IPS-15b (cell line): Measurements from ENCODE around the gene MLF2.
"Not testable (repeated sequence)": the region's sequence is repeated elsewhere in the genome, so short reads cannot be mapped to it uniquely, and the experiment has no call there.

ENCODE experiments used
- H3K27me3 ChIP-seq: one replicate; pipeline ENCODE4 v1.6.1; 2013; ENCODE audit warnings: low read length; ENCODE audit not compliant: control insufficient read depth, insufficient read depth
- H3K36me3 ChIP-seq: one replicate; pipeline ENCODE4 v1.6.1; 2013; ENCODE audit warnings: low read length; ENCODE audit not compliant: control insufficient read depth, insufficient read depth
- H3K4me1 ChIP-seq: one replicate; pipeline ENCODE4 v1.6.1; 2013; ENCODE audit warnings: mild to moderate bottlenecking, low read length; ENCODE audit not compliant: control insufficient read depth, insufficient read depth
- H3K4me3 ChIP-seq: one replicate; pipeline ENCODE4 v1.5.1; 2013; ENCODE audit warnings: low read depth, low read length
- H3K9ac ChIP-seq: one replicate; pipeline ENCODE4 v1.6.1; 2013; ENCODE audit warnings: low read depth, mild to moderate bottlenecking, low read length
- H3K9me3 ChIP-seq: one replicate; pipeline ENCODE4 v1.6.1; 2013; ENCODE audit warnings: mild to moderate bottlenecking, low read length; ENCODE audit not compliant: control insufficient read depth, insufficient read depth

Gene MLF2

DNA sequence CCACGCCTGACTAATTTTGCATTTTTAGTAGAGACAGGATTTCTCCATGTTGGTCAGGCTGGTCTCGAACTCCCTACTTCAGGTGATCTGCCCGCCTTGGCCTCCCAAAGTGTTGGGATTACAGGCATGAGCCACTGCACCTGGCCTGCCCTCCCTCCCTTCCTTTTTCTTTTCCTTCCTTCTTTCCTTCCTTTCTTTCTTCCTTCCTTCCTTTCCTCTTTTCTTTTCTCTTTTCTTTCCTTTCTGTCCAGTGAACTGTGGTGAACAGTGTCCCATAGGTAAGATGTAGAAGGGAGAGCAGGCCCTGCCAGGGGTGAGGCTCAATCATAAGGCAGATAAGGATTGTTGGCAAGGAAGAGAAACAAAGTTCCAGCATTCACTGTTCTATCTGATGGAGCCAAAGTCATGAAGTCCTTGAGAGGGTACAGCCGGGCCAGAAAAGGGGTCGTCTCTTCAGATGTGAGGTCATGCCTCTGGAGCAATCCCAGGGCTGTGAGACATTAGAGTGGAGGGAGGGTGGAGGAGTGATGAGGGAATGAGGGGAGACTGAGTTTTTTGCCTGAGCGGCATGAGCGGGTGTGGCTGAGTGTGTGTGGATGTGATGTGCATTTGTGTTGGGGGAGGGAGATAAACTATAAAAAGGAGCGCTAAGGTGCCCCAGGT is 4.2 kb upstream of the MLF2 start:
- H3K9me3 ChIP-seq: no peaks in the 10 kb centered on the region
- H3K36me3 ChIP-seq: peaks cover 2% of the 10 kb centered on the region
- H3K4me1 ChIP-seq: peaks cover 5% of the 10 kb centered on the region
- H3K4me3 ChIP-seq: no peak overlapping the region
- no peak overlapping the region for H3K9ac ChIP-seq
- H3K27me3 ChIP-seq: no peaks in the 10 kb centered on the region

DNA sequence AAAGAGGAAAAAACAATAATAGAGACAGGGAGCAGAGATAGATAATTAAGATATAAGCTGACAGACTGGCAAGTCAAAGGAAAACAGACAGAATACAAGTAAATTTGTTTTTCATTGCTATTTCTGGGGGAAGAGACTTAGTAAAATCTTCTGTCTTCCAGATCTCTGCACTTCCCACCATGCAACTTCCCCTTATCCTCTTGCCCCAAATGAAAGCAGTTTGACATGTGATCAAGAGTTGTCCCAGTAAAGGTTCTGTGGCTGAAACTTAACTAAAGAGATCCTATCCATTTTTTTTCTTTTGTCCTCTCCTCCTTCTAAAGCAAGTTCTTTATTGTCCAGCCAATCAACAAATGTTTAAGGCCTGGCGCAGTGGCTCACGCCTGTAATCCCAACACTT is 1.5 kb upstream of the MLF2 start:
- no peak overlapping the region for H3K9ac ChIP-seq
- peaks cover 7% of the 10 kb centered on the region for H3K4me1 ChIP-seq
- no peaks in the 10 kb centered on the region for H3K27me3 ChIP-seq
- H3K4me3 ChIP-seq: no peak overlapping the region
- H3K36me3 ChIP-seq: peaks cover 25% of the 10 kb centered on the region
- no peaks in the 10 kb centered on the region for H3K9me3 ChIP-seq

DNA sequence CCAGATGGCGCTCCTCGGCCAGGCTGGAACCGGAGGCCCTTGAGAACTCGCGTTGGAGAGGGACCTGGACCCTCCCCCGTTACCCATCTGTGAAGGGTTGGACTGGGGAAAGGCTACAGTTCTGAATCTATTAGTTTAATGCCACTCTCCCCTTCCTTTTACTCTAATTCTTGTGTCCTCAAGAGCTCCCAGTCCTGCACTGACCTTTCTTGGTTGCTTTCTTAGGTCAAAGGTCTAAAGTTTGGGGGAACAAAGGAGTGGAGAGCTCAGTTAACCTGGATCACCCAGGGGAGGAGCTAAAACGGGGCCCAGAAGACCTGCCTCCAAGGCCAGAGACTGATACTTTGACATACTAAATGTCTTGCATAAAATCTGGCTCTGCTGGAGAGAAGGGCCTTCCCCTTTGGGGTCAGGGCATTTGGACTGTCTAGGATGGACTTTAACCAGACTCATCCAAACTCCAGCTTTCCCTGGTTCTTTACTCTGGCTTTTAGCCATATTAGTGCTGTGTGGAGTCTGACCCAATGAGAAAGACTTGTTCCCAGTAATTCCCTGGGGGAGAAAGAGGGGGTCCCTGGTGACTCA is 923 bp upstream of the MLF2 start:
- Histone ChIP-seq H3K4me1 (peaks cover 7% of the 10 kb centered on the region), H3K27me3 (no peaks in the 10 kb centered on the region)

DNA sequence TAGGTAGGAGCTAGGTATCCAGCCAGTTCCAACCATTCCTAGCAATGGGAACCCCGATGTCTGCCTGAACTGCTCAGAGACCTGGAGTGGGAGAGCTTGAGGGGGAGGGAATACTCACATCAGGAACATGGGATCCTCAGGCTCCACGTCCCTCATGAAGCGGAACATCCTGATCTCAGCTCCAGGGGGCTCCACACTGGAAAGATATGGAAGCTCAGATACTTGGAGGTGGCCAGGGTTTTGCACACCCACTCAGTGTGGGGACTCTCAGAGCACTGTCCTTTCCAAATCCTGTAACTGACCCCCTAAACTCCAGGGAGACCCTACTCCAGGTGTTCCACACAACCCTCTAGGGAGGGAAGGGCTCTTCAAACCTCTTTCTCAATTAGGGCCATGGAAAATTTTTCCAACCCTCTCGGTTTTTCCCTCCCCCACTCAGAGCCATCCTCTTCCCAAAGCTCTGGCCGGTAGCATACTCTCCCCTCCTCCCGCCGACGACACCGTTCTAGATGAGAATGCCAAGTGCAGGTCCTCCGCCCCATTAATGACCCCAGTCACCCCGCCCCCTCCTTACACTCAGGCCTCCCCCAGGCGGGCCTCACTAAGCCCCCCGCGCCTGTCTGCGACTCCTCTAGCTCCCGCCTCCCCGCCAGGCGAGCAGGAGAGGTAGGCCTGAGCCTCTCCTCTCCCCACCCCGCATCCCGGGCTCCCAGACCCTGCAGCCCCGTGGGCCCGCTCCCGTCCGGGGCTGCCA is 597 bp downstream of the MLF2 start:
- Histone ChIP-seq H3K27me3 (no peaks in the 10 kb centered on the region), H3K4me1 (peaks cover 7% of the 10 kb centered on the region), H3K4me3 (peak overlapping the region; percentile 83)

More for the DNA sequence above, 923 bp upstream of the MLF2 start:
- Histone ChIP-seq H3K4me3 (no peak overlapping the region), H3K9me3 (no peaks in the 10 kb centered on the region), H3K36me3 (peaks cover 30% of the 10 kb centered on the region), H3K9ac (no peak overlapping the region)

DNA sequence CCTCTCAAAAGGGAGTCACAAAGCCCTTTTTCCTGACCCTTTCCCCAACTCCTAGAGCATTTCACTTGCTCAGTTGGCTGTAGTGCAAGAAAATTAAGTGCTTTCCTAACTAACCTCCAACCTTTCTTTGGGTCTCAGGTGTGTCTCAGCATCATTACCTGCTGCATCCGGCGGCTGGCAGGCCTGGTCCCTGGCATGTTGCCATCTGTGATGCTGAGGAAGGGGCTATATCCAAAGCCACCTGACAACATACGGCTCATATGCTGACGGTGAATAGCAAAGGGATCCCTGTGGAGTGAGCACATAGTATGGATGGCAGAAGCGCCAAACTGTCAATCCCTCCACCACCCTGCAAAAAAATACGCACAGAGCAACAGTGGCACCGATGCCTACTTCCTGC is 1.2 kb downstream of the MLF2 start:
- H3K27me3 ChIP-seq: no peaks in the 10 kb centered on the region
- H3K9ac ChIP-seq: no peak overlapping the region
- H3K36me3 ChIP-seq: peaks cover 48% of the 10 kb centered on the region

More for the DNA sequence above, 597 bp downstream of the MLF2 start:
- Histone ChIP-seq H3K9me3 (no peaks in the 10 kb centered on the region), H3K36me3 (peaks cover 44% of the 10 kb centered on the region), H3K9ac (peak overlapping the region; percentile 92)

DNA sequence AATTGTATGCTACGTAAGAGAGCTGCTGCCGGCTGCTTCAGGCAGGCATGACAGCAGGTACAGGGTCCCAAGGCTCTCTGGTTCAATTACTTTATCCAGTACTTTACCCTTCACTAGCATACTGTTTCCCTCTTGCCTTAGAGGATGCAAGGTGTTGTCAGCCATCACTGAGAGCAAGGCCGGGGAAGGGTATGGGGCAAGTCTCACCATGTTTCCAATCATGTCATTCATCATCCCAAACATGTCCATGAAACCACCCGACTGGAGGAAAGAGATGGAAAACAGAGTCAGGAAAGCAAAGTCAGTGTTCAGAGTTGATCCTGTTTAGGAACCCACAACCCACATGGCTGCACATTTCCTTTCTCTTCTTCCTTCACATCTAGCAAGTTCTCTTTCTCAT is 2.4 kb downstream of the MLF2 start:
- Histone ChIP-seq H3K27me3 (no peaks in the 10 kb centered on the region), H3K4me3 (no peak overlapping the region), H3K9ac (no peak overlapping the region), H3K36me3 (peaks cover 48% of the 10 kb centered on the region), H3K9me3 (no peaks in the 10 kb centered on the region), H3K4me1 (peaks cover 7% of the 10 kb centered on the region)

More for the DNA sequence above, 1.2 kb downstream of the MLF2 start:
- Histone ChIP-seq H3K9me3 (no peaks in the 10 kb centered on the region), H3K4me1 (peaks cover 7% of the 10 kb centered on the region), H3K4me3 (peak overlapping the region; percentile 83)

DNA sequence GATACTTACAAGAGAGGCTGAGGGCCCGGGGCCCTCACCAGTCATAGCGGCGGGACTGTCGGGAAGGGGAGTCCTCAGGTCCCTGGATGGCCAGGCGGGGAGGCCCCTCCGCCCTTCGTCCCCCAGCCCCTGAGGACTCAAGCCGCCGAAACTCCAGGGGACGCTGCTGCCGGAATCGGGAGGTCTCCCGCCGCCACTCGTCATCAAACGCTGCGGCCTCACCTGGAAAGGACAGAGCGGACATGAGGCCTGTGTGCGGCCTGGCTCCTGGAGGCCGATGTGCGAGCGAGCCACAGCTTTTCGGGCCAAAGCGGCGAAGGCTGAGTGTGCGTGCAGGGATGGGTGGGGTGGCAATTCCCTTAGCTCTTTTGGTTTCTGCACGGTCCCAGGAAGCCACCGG is 4.2 kb downstream of the MLF2 start:
- H3K9ac ChIP-seq: no peak overlapping the region
- H3K36me3 ChIP-seq: peaks cover 48% of the 10 kb centered on the region
- H3K27me3 ChIP-seq: no peaks in the 10 kb centered on the region
- no peak overlapping the region for H3K4me3 ChIP-seq
- H3K4me1 ChIP-seq: peaks cover 4% of the 10 kb centered on the region
- no peaks in the 10 kb centered on the region for H3K9me3 ChIP-seq

DNA sequence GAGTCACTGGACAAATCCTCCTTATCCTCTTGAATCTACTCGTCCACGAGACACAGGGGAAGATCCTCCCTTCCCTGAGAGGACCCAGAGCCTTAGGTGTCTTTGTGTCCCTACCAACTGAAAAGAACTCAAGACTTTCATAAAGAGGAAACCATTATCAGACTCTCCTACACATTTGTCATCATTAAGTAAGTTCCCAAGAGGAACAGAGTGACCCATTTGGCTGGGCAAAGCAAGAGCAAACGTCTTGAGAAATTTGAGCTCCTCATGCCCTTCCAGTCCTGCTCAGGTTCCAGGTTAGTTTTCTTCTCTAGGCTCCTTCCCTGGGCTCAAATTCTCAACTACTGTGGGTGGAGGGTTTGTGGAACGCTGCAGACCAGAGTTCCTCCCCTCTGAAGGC is 5.7 kb downstream of the MLF2 start:
- no peak overlapping the region for H3K9ac ChIP-seq
- no peaks in the 10 kb centered on the region for H3K9me3 ChIP-seq
- H3K36me3 ChIP-seq: peaks cover 47% of the 10 kb centered on the region
- H3K4me1 ChIP-seq: peaks cover 3% of the 10 kb centered on the region
- H3K27me3 ChIP-seq: no peaks in the 10 kb centered on the region
- H3K4me3 ChIP-seq: no peak overlapping the region

DNA sequence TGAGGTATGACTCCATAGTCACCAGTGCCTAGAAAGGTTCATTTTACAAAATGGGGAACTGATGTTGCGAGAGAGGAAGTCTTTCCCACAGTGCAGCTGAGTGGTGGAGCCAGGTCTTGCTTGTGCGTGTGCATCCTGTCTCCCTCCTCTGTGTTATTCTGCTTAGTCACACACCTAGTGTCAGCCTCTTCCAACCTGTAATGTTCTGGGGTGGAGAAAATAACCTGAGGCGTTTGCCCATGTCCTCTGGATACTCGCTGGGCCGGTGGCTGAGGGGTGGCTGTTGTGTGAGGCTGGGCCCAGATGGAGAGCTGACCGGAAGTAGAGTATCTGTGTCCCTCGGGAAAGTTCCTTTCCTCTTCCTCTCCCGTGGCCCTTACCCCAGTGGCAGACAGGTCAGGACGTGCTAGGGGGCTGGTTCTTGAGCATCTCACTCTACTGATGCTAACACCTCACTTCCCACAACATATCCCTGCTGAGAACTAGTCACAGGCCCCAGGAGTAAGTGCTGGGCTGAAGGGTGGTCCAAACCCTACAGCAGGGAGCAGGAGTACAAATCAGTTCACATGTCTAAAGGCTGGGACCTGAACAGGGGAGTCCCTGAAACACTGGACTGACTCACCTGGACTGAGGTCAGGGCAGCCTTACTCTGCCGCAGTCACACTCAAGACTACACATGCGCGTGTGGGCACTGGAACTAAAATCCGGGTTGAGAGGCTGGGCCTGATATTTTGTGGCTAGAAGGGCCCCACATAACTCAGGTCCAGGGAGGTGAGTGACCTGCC is 7.0 kb downstream of the MLF2 start:
- Histone ChIP-seq H3K4me1 (no peaks in the 10 kb centered on the region), H3K27me3 (no peaks in the 10 kb centered on the region), H3K9ac (no peak overlapping the region), H3K9me3 (no peaks in the 10 kb centered on the region), H3K4me3 (no peak overlapping the region), H3K36me3 (peaks cover 37% of the 10 kb centered on the region)

DNA sequence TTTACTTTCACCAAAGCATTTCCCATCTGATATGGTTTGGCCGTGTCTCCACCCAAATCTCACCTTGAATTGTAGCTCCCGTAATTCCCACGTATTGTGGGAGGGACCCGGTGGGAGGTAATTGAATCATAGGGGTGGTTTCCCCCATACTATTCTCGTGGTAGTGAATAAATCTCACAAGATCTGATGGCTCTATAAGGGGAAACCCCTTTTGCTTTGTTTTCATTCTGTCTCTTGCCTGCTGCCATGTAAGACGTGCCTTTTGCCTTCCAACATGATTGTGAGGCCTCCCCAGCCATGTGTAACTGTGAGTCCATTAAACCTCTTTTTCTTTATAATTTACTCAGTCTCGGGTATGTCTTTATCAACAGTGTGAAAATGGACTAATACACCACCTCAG is 9.6 kb downstream of the MLF2 start:
- not testable (repeated sequence) for H3K9me3 ChIP-seq, H3K9ac ChIP-seq, H3K4me3 ChIP-seq, H3K27me3 ChIP-seq, H3K4me1 ChIP-seq
- peaks cover 13% of the 10 kb centered on the region for H3K36me3 ChIP-seq

DNA sequence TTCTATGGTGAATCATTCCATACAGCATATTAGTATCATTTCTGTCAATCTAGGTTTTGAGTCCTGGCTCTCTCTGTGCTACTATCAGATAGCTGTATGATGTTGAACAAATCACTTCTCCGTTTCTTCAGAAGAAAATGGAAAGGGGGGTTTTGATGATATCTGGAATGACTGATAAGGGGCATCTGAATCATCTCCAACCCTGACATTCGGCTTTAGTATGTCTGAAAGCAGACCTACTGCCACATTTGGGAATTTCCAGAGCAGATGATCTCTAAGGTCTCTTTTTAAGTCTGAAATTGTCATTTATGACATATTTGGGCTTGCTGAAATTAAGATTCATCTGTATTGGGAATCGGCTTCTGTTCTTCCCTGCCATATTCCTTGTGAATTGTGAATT is 10.1 kb downstream of the MLF2 start:
- H3K27me3 ChIP-seq: no peaks in the 10 kb centered on the region
- H3K9ac ChIP-seq: no peak overlapping the region
- no peak overlapping the region for H3K4me3 ChIP-seq
- H3K4me1 ChIP-seq: no peaks in the 10 kb centered on the region
- H3K36me3 ChIP-seq: peaks cover 8% of the 10 kb centered on the region
- H3K9me3 ChIP-seq: no peaks in the 10 kb centered on the region
